ENCODE measurements around the gene EPHB3. TPM values are rescaled to one million over a fixed set of nuclear protein-coding genes. Genes with fewer than 3 reads are reported as not detected.

The EPHB3 gene
- total and polyA plus RNA-seq, 2 experiments from 2014 or later = 142 to 170 TPM

DNA sequence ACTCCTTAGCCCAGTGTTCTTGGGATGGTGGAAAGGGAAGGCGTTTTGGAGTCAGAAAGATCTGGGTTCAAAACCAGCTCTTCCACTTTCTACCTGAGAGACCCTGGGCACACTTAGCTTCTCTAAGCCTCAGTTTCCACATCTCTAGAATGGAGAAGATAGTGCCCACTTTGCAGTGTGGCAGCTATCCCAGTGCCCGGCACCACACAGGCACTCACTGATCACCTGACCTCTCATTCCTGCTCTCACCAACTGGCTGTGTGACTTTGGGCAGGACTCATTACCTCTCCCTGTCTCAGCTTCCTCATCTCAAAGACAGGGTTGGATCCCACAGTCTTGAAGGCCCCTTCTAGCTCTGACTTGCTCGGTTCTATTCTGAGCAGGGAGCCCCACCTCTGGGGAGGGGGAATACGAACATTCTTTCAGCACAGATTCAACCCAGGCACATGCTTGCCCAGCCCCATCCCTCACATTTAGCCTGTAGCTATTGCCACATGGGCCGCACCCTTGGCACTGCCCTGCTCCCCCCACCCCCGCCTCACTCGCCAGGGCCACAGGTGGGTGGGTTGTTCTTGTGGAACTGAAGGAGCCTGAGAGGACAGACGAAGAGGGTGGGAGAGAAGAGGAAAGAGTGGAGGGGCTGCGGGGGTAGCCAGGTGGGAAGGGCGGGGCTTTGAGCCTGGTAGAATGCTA is 39.2 kb downstream of the EPHB3 start:
- Histone ChIP-seq H3K4me1 (ENCODE audit: low read depth) (peaks cover 54% of the 10 kb centered on the region), H3K27ac (no peak overlapping the region), H3K9me3 (ENCODE audit: low read depth) (no peaks in the 10 kb centered on the region), H3K4me3 (no peak overlapping the region), H3K27me3 (no peaks in the 10 kb centered on the region), H3K36me3 (no peaks in the 10 kb centered on the region)
- TF ChIP-seq, protein P1, sequence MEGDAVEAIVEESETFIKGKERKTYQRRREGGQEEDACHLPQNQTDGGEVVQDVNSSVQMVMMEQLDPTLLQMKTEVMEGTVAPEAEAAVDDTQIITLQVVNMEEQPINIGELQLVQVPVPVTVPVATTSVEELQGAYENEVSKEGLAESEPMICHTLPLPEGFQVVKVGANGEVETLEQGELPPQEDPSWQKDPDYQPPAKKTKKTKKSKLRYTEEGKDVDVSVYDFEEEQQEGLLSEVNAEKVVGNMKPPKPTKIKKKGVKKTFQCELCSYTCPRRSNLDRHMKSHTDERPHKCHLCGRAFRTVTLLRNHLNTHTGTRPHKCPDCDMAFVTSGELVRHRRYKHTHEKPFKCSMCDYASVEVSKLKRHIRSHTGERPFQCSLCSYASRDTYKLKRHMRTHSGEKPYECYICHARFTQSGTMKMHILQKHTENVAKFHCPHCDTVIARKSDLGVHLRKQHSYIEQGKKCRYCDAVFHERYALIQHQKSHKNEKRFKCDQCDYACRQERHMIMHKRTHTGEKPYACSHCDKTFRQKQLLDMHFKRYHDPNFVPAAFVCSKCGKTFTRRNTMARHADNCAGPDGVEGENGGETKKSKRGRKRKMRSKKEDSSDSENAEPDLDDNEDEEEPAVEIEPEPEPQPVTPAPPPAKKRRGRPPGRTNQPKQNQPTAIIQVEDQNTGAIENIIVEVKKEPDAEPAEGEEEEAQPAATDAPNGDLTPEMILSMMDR (IDR thresholded peaks at IDR 0.05; ENCODE audit: low read depth, low read length) = no peak
- no peak for DNase-seq (ENCODE audit: low read depth in 1 of 2, low spot score in 1 of 2)

DNA sequence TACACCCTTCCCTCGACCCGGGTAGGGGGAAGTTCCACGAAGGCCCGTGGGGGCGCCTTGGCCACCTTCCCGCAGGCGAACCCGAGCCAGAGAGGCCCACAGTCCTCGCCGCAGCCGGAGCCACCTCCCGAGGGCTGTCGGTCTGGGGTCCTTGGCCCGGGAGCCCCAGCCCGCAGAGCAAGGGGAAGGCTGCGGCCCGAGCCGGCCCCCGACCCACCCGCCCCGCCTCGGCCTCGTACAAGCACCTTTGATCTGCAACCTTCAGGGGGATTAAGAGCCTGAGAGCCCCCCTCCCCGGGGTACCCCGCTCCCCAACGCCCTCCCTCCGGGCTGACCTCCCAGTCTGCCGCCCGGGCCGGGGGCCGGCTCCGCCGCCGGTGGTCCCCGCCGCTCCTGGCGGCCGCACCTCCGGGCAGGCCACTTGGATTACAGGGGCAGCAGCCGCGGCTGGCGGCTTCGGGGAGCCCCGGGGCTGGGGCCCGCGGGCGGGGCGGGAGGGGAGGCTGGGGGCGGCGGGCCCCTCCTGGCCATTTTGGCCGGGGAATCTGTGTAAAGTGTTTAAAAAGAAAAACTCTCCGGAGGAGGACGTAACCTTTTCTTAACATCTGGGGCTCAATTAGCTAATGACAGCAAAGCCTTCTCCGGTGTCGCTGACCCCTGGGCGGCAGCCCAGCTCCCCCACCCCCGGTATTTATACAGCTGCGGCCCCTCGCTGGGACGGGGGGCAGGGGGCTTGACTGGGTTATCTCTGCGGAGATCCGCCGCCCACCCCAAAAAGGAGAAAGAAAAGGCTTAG is 40.2 kb downstream of the EPHB3 start:
- H3K27ac ChIP-seq = no peak overlapping the region
- H3K4me3 ChIP-seq = no peak overlapping the region
- no peaks in the 10 kb centered on the region for H3K9me3 ChIP-seq (ENCODE audit: low read depth)
- no peaks in the 10 kb centered on the region for H3K27me3 ChIP-seq
- TF ChIP-seq, protein P1 (IDR thresholded peaks at IDR 0.05; ENCODE audit: low read depth, low read length) = no peak
- DNase-seq (ENCODE audit: low read depth in 1 of 2, low spot score in 1 of 2) = no peak
- no peaks in the 10 kb centered on the region for H3K36me3 ChIP-seq
- peaks cover 51% of the 10 kb centered on the region for H3K4me1 ChIP-seq (ENCODE audit: low read depth)

DNA sequence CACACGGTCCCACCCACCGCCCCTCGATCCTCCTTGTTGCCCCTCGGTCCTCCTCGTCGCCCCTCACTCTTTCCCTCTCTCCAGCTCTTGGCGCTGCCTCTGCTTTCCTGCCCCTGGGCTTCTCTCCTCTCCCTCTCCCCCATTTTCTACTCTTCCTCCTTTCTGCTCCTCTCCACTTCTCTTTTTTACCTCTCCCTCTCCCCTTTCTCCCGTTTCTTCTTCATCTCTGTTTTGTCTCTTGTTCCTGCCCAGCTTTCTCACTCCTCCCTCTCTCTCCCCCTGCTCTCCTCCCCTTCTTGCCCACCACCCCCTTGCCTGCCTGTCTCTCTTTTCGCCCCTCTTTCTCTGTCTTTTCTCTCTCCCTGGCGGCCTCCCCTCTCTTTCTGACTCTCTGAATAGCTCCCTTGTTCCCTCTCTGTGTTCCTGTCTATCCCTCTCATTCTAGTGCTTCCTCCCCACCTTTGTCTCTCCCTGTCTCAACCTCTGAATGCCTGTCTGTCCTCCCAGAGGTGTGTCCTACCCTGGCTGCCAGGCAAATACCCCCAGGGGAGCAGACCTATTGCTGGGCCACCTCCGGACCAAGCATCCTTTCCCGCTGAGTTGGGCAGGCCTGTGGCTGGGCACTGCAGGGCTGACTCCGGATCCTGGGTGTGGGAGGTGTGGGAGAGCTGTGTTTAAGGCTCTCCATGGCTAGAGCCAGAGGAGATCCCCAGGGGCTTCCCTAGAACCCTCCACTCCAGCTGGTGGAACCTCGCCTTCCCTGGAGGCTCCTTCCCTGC is 41.0 kb downstream of the EPHB3 start:
- Histone ChIP-seq H3K27ac (peak overlapping the region; percentile 73), H3K4me3 (no peak overlapping the region), H3K4me1 (ENCODE audit: low read depth) (peaks cover 50% of the 10 kb centered on the region), H3K9me3 (ENCODE audit: low read depth) (no peaks in the 10 kb centered on the region), H3K36me3 (no peaks in the 10 kb centered on the region), H3K27me3 (no peaks in the 10 kb centered on the region)
- TF ChIP-seq, protein P1 (IDR thresholded peaks at IDR 0.05; ENCODE audit: low read depth, low read length) = no peak
- DNase-seq (ENCODE audit: low read depth in 1 of 2, low spot score in 1 of 2) = peak in 1 of 2 donors; percentile 54

DNA sequence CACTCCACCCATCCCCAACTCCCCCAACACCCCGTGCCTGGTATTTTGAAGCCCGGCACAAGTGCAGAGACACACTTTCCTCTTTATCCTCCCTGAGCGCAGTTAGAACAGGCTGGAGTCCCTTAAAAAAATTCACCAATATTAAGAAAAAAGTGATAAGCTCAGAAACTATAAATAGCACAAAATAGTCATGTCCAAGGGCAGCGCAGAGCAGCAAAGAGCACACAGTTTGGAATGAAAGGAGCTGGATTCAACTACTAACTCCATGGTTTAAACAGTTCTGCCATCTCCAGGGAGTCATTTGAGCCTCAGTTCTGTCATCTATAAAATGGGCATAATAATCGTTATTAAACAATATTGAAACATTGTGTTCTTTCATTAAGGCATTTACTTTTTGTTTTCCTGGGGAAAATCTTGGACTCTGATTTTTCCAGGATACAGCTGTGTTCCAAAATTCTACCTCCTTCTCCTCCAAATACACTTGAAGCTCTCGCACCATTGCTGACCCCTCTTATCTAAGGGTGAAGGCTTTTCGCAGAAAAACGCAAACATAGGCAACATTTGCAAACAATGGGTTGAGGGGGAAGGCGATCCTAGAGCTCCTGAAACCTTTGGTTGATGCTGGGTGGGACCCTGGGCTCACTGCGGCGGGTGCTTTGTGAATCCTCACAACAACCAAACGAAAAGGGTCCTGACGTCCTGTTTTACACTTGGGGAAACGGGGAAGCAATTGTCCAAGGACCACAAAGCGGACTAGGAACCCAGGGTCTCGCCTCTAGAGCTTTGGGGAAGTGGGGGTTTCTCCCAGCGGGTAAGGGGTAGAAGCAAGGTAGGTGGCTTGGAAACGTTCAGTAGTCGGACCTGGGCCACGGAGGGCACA is 41.8 kb downstream of the EPHB3 start:
- H3K27me3 ChIP-seq = no peaks in the 10 kb centered on the region
- TF ChIP-seq, protein P1 (IDR thresholded peaks at IDR 0.05; ENCODE audit: low read depth, low read length) = no peak
- H3K27ac ChIP-seq = peak overlapping the region; percentile 73
- peaks cover 43% of the 10 kb centered on the region for H3K4me1 ChIP-seq (ENCODE audit: low read depth)
- H3K9me3 ChIP-seq (ENCODE audit: low read depth) = no peaks in the 10 kb centered on the region
- peak in 1 of 2 donors; percentile 27 for DNase-seq (ENCODE audit: low read depth in 1 of 2, low spot score in 1 of 2)
- H3K36me3 ChIP-seq = no peaks in the 10 kb centered on the region
- H3K4me3 ChIP-seq = peak overlapping the region; percentile 22

Measured in cardiac muscle cell (in vitro differentiated cells and primary cell).